NCI-H1048 (cell line): ENCODE results near the gene TEX14.

ENCODE experiments used
- DNase-seq: peaks from one replicate; lab custom pipeline; 2025; lab: John Stamatoyannopoulos, UW

Gene TEX14

DNA sequence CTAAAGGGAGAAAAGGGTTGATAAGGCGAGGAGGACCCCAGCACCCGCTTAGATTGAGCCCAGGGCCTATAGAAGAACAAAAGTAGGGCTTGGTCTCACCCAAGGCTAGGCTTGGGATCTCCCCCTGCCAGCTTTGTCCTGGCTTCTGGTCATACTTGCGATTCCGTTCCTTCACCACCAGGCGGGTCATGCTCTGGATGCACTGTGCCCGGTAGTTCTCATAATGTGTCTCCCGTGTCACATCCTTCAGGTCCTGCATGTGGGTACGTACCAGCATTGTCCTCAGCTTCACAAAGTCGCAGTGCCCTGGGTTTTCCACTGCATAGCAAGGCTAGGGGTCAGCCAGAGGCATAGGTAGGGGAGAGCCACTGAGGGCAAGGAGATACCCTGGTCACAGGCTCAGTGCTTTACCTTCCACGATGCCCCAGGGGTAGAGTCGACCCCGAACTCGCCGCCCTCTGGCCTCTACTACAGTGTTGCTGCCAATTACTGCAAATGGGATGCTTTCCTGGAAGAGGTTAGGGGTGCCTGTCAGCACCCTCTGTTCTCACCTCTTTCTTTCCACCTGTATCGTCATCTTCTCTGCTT lies 170.9 kb downstream of the TEX14 start:
- no peak for DNase-seq

DNA sequence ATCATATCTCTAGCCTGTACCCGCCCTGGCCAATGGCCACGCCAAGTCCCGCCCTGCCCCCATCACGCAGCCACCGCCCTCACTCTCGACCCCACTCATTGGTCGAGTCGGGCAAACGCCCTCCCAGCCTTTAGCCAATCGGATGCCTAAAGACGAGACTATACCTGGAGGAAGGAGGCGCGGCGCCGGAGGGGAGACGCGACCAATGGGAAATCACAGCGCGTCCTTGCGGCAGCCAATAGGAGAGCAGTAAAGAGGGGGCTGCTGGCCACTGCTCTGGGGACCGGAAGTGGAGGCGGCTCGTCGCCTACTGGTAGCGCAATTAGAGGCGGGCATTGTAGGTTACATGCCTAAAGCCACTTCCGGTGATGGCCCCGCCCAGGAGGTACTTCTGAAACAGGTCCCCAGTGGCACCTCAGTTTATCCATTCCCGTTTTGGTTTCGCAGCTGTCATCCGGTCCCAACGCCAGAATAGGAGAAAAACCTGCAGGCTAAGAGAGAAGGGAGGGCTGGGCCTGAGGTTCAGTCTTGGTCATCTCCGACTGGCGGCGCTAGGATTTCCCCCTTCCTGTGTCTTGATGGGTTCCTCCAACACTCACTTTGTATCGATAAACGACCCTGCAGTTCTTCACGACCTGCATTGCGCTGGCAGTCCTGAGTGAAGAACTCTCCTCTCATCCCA lies 173.8 kb downstream of the TEX14 start:
- peak; percentile 99 for DNase-seq

DNA sequence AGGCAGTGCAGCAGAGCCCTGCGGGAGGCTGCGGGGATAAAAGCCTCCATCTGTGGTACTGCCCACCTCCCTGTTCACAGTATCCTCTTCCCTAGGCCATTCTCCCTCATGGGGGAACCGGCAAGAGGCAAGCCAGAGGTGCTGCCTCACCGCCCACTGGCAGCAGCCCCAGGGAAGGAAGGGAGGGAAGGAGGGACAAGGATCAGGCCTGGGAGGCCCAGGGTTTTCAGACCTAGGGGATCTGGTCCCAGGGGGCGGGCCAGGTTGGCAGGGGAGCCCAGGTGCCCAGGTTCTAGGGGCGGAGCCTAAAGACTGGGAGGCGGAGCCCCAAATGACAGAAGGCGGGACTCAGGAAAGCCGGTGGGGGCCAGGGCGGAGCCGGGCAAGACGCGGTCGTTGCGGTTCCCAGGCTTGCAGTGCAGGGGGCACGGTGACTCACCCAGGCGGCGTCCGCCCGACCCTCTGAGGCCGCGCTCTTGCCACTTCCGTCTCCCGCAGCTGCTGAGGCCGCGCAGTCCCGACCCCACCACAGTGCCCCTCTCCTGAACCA lies 174.4 kb downstream of the TEX14 start:
- no peak for DNase-seq

DNA sequence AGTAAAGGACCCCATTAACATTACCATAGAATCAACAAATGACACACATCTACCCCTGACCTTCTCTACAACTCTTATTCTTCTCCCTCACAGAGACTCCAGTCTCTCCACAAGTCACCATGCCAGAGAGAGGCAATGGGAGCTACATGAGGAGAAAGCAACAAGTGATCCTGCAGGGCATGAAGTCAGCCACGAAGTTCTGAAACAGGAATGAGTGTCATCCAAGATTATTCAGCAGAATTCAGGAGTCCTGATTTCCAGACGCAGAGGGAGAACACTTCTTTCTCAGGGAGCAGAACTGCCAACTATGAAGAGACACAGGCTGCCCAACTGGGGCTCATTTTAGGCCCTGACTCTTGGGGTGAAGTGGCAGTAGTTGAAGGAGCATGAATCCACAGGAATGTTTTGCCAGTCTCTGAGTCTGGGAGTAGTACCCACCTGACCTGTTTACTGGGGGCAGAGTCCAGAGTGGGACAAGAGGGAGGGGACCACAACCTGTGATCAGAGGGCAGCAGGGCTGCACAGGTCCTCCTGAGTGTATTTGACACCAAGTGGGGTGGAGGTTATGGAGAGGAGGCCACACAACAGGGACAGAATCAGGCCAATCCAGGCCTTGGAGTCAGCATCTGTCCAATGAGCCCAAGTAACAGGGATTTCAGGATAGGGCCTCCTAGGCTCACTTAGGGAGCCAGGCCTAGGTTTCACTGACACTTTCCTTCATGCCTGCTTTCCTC lies 175.0 kb downstream of the TEX14 start:
- no peak for DNase-seq

DNA sequence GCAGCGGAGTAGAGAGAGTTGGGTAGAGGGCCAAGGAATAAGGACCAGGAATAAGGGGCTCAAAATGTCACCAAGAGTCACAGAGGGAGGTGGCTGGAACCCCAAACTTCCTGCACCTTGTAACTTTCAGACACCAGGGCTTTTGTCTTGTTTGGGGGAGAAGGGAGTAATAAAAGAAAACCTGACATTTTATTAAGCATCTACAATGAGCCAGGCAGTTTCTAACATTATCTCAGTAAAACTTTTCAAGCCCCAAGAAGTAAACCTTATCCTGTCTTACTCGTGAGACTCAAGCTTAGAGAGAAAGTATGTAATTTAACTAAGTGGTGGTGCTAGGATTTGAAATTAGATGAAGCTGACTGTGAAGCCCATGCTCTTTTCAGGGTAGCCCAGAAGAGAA lies 176.6 kb downstream of the TEX14 start:
- no peak for DNase-seq

DNA sequence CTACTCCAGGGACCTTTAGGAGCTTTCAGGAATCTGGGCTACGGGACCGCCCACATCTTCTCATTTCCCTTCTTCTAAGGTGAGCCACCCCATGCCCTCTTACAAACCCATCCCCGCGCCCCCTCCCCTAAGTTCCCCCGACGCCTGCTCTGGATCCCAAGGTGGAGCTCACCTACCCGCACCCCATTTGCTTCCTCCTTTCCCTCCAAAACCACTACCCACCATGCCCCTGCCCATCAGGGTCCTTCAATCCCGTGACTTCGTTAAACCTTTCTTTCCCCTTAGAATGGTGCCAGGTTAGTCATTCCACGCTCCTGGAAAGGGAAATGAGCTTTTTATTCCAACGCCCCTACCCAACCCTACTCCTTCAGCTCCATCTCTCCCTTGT lies 177.1 kb downstream of the TEX14 start:
- no peak for DNase-seq

DNA sequence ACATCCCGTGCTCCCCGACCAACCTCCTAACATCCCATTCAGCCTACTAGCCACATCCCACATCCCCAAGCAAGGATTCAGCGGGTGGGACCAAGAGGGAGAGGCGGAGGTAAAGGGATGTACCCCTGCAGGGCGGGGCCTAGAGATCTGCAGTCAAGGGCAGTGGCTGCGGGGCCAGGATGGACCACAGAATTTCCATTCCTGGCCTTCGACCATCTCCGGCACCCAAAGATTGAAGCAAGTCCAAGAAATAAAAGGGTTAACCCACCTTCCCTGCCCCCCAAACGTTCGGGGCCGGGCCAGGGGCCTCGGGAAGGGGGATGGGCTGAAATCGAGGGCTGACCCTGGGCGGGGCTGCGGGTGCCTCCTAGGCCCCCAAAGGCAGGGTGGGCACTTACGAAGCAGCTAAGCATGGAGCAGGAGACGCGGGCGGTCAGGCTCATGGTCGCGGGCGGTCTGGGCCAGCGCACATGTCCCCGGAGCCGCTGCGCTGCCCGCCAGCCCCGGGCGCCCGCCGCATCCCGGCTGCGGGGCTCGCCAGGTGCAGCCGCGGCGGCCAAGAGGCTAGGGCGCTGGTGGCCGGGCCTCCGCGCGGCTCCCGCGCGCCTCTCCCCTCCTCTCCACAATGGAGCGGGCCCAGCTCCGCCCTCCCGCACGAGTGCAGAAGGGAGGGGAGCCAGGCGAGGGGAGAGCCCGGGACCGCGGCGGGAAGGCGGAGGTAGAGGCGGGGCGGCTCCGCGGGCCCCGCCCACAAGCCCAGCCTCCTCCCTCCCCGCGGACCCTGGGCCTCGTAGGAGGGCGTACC lies 177.7 kb downstream of the TEX14 start, which contains the start of gene MTMR4:
Gene MTMR4 (minus strand): TSS at position 674 of the 805 bp plus-strand sequence. CDS start 231 bp downstream, at position 443.
- DNase-seq = no peak

DNA sequence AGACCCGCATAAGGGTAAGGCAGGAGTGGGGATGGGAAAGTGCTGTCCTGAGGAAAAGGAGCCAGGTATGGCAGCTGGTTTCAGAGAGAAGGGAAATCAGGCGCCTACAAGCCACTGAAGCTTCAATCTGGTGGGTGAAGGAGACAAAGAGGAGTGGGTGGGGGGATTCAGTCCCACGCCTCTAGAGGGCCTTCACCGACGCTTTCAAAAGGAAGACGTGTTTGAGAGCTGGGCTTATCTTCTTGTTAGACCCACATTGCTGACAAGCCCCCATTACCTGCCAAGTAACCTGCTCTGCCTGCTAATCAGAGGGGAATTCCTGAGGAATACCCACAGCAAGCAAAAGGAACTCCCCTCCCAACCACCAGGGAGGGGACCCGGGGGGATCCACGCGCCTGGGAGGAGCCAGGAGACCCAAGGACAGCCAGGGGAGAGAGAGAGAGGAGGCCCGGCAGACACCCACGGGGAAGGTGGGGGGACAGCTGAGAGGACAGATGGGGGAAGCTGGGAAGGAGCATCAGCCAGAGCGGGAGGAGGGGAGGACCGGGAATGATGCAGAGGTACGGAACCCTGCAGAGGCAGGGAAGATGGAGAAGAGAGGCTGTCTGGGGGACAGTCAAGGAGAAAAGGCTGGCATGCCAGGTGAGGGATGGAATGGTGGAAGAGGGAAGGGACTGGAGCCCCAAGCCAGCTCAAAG lies 178.4 kb downstream of the TEX14 start:
- no peak for DNase-seq

DNA sequence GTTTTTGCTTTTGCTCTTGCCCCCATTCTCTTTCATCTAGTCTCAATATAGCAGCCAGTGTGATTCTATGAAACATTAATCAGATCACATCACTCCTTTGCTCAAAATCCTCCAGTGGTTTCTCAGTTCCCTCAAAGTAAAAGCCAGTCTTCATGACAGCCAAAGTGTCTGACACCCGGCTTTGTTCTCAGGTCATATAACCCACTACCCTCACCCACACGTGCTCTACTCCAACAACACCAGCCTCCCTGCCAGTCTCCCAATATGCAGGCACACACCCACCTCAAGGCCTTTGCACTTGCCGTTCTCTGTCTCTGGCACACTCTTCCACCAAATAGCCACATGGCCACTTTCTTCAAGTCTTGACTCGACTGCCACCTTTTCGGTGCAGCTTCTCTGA lies 181.8 kb downstream of the TEX14 start:
- DNase-seq = no peak

DNA sequence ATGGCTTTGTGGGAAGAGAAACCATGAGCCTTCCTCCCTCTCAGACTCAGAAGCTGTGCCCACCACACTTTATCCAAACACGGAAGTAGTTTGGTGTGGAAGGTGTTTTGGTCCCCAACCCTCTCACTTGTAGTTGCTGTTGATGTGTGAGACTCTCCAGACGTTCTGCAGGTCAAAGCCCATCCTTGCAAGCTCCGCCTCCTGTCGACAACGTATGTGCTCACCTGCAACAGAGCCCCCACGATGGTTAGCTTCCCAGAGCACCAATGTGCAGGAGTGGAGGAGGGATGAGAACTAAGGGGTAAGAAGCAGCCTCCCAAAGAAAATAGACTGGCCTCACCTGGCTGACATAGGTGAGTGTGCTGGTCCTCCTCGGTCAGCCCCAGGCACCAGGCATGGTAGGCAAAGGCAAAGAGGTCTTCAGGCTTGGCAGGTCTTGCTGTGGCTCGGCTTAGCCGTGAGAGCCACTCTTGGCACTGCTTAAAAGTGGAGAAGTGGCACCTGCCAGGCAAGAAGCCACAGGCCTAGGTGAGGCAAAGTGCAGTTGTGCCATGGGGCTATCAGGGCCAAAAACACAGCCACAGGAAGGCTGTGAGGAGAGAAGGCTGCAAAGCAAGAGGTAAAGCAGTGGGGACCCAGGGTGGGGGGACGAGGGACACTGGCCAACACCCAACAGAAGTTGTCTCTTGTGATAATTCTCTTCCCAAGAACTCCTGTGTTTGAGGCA lies 183.3 kb downstream of the TEX14 start:
- DNase-seq = no peak

DNA sequence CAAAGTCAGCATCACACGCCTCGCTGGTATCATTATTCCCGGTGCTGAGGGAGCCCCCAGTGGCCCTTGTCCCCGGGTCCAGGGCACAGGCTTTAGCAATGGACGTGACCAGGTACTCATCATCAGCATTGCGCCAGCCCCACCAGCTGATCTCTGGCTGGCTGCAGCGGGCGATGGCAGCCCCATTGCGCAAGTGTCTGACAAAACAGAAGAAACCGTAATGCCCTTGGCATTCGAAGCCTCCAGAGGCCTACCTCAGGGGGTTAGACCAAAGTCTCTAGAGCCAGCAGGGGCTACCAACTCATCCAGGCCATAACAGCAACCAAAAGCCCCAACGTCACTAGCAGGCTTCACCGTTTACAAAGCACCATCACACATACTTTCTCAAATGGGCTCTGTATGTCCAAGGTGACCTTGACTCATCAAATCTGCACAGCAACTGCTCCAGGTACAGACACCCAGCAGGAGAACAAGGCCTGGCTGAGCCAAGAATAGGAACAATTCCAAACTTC lies 184.7 kb downstream of the TEX14 start:
- DNase-seq = no peak
